CD4-positive, CD25-positive, alpha-beta regulatory T cell (primary cell): Measurements from ENCODE around the gene NEIL1. TPM values are rescaled to one million over a fixed set of nuclear protein-coding genes. Genes with fewer than 3 reads are reported as not detected.

Source experiments
- ATAC-seq, 2 donors: fragments of 150-1000 bp; cut with Tn5 transposase; one replicate each; pipeline ENCODE4 v1.10.0; 2021; ENCODE audit warnings: low read depth in 2 of 2, moderate number of reproducible peaks in 2 of 2, moderate library complexity in 1 of 2
- DNase-seq, 3 donors: peaks; one replicate each; pipeline versions ENCODE4 v3.0.0 to v3.0.0-alpha.2; 2012 to 2022; ENCODE audit warnings: mixed read lengths in 1 of 3
- H3K27ac ChIP-seq: one replicate; pipeline ENCODE4 v1.7.0; 2013; ENCODE audit warnings: mild to moderate bottlenecking, low read length; ENCODE audit not compliant: insufficient read depth, poor library complexity, severe bottlenecking
- H3K27me3 ChIP-seq: one replicate; pipeline ENCODE4 v1.7.0; 2013; ENCODE audit warnings: low read length; ENCODE audit not compliant: control insufficient read depth, insufficient read depth
- H3K36me3 ChIP-seq: one replicate; pipeline ENCODE4 v1.7.0; 2013; ENCODE audit warnings: mild to moderate bottlenecking, low read length, moderate library complexity; ENCODE audit not compliant: control insufficient read depth, insufficient read depth
- H3K4me1 ChIP-seq: 2 replicates; pipeline ENCODE4 v1.7.0; 2013; ENCODE audit warnings: mild to moderate bottlenecking, low read length; ENCODE audit not compliant: insufficient read depth, control insufficient read depth, poor library complexity, severe bottlenecking
- H3K4me3 ChIP-seq: one replicate; pipeline ENCODE4 v1.7.0; 2013; ENCODE audit warnings: low read depth, mild to moderate bottlenecking, low read length, moderate library complexity
- H3K9me3 ChIP-seq, 2 experiments: 1 replicate in 1 of 2; 2 replicates in 1 of 2; pipeline ENCODE4 v1.7.0; 2013; ENCODE audit warnings: low read length in 2 of 2, mild to moderate bottlenecking in 1 of 2, moderate library complexity in 1 of 2; ENCODE audit not compliant: control insufficient read depth in 2 of 2
- H3K27ac Mint-ChIP-seq, 3 donors: one replicate each; pipeline ENCODE4 v1.8.0; 2020 to 2022; ENCODE audit warnings: mild to moderate bottlenecking in 3 of 3, mixed read lengths in 3 of 3, moderate library complexity in 2 of 3
- H3K27me3 Mint-ChIP-seq: one replicate; pipeline ENCODE4 v1.8.0; 2022; ENCODE audit warnings: mild to moderate bottlenecking, mixed read lengths
- H3K36me3 Mint-ChIP-seq: one replicate; pipeline ENCODE4 v1.8.0; 2020; ENCODE audit warnings: mixed read lengths
- H3K4me1 Mint-ChIP-seq, 4 donors: one replicate each; pipeline ENCODE4 v1.8.0; 2020 to 2022; ENCODE audit warnings: mixed read lengths in 4 of 4, mild to moderate bottlenecking in 1 of 4
- H3K4me3 Mint-ChIP-seq, 4 donors: one replicate each; pipeline ENCODE4 v1.8.0; 2020 to 2022; ENCODE audit warnings: mild to moderate bottlenecking in 4 of 4, mixed read lengths in 4 of 4, moderate library complexity in 3 of 4
- H3K9me3 Mint-ChIP-seq, 7 donors: one replicate each; pipeline ENCODE4 v1.8.0; 2020 to 2022; ENCODE audit warnings: mixed read lengths in 7 of 7, mild to moderate bottlenecking in 3 of 7, moderate library complexity in 2 of 7
- polyA plus RNA-seq, 4 donors: library from polyadenylated mRNA; unstranded; fragments of 300-500 nt; fragmentation: Illumina TruSeq; gene quantifications; one replicate each; pipeline ENCODE4 v1.2.3, GENCODE V29; 2021
- total RNA-seq: library from RNA; stranded (reverse); gene quantifications from one replicate; pipeline ENCODE4 v1.2.3, GENCODE V29; 2022

The NEIL1 gene
- total and polyA plus RNA-seq, 5 donors from 2014 or later = 1.1 to 23.7 (median 1.6) TPM

GRCh38 chr15:75353604-75354003 lies 6.8 kb downstream of the NEIL1 start:
- Mint-ChIP-seq H3K27me3 (peaks cover 6% of the 10 kb centered on the region), H3K9me3 (peaks cover 0 to 11% (median 4%) of the 10 kb centered on the region in 7 donors), H3K4me1 (peaks cover 4 to 27% (median 12%) of the 10 kb centered on the region in 4 donors), H3K4me3 (no peak overlapping the region), H3K27ac (peak overlapping the region in 2 of 3 donors; percentile 59 to 96), H3K36me3 (peaks cover 4% of the 10 kb centered on the region)
- Histone ChIP-seq H3K36me3 (peaks cover 17% of the 10 kb centered on the region), H3K27ac (no peak overlapping the region), H3K4me1 (peaks cover 16% of the 10 kb centered on the region), H3K9me3 (peaks cover 0 to 13% of the 10 kb centered on the region in 2 experiments), H3K4me3 (no peak overlapping the region), H3K27me3 (no peaks in the 10 kb centered on the region)
- ATAC-seq (no peak), DNase-seq (no peak)

DNA sequence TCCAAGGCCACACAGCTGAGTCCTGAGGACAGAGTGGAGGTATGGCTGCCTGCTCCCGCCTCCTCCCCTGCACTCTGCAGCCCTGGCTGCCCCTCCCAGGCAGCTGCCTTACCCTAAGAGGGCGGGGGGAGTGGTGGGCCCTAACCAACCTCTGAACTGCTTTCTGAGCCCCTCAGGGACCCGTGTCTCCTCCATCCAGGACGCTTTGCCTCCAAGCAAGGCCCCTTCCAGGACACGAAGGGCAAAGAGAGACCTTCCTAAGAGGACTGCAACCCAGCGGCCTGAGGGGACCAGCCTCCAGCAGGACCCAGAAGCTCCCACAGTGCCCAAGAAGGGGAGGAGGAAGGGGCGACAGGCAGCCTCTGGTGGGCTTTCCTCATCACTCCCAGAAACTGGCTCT lies 7.6 kb downstream of the NEIL1 start:
- Histone ChIP-seq H3K27me3 (no peaks in the 10 kb centered on the region), H3K4me3 (no peak overlapping the region), H3K9me3 (peaks cover 0 to 4% of the 10 kb centered on the region in 2 experiments), H3K27ac (no peak overlapping the region), H3K4me1 (peaks cover 9% of the 10 kb centered on the region), H3K36me3 (peaks cover 17% of the 10 kb centered on the region)
- peak overlapping the region in 1 of 4 donors; percentile 76 for H3K4me3 Mint-ChIP-seq
- H3K4me1 Mint-ChIP-seq = peaks cover 4 to 18% (median 11%) of the 10 kb centered on the region in 4 donors
- DNase-seq (no peak), ATAC-seq (no peak)
- H3K27ac Mint-ChIP-seq = peak overlapping the region in 2 of 3 donors; percentile 65 to 81
- peaks cover 0 to 11% (median 4%) of the 10 kb centered on the region in 7 donors for H3K9me3 Mint-ChIP-seq
- H3K27me3 Mint-ChIP-seq = peaks cover 6% of the 10 kb centered on the region
- peaks cover 4% of the 10 kb centered on the region for H3K36me3 Mint-ChIP-seq

DNA sequence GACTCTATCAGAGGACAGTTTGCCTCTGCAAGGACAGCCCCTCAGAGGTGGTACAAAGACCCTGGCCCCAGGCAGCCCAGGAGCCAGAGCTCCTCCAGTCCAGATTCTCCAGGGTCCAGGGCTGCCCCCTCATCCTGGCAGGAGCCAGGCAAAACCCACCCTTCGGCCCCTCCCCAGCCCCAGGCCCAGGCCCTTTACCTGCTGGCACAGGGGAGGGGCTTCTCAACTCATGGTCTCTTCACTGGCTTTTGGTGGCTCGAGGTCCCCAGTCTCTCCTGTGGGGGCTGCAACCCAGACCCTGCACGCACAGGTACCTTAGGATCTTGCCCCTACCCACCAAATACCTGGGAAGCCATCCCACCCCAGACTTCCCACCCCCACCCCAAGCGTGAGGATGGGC lies 8.5 kb downstream of the NEIL1 start:
- H3K4me1 Mint-ChIP-seq = peaks cover 0 to 9% (median 4%) of the 10 kb centered on the region in 4 donors
- Histone ChIP-seq H3K27ac (no peak overlapping the region), H3K4me1 (no peaks in the 10 kb centered on the region), H3K27me3 (no peaks in the 10 kb centered on the region), H3K4me3 (no peak overlapping the region), H3K9me3 (no peaks in the 10 kb centered on the region), H3K36me3 (peaks cover 20% of the 10 kb centered on the region)
- H3K36me3 Mint-ChIP-seq = peaks cover 4% of the 10 kb centered on the region
- no peak for DNase-seq
- ATAC-seq = no peak
- H3K27me3 Mint-ChIP-seq = no peaks in the 10 kb centered on the region
- peak overlapping the region in 1 of 3 donors; percentile 81 for H3K27ac Mint-ChIP-seq
- no peak overlapping the region for H3K4me3 Mint-ChIP-seq
- H3K9me3 Mint-ChIP-seq = peaks cover 0 to 3% (median 0%) of the 10 kb centered on the region in 7 donors

DNA sequence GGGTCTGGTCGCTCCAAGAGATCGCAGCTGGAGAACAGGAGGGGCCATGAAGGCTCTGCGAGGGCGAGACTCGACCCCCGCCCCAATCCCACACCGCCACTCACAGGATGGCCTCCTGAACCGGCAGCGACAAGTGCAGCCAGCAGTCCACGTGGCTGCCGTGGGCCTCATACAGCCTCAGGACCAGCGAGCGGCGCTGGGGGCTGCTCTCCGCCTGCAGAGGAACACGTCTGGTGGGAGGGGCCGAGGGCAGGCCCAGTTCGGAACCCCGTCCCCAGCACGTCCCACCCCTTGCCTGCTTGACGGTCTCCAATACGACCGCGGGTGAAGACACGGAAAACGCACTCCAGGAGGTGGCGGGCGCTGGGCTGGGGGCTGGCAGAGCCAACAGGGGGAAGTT lies 9.2 kb downstream of the NEIL1 start:
- peaks cover 0 to 8% (median 2%) of the 10 kb centered on the region in 4 donors for H3K4me1 Mint-ChIP-seq
- no peak overlapping the region for H3K4me3 Mint-ChIP-seq
- Histone ChIP-seq H3K9me3 (no peaks in the 10 kb centered on the region), H3K27ac (no peak overlapping the region), H3K4me1 (no peaks in the 10 kb centered on the region), H3K36me3 (peaks cover 24% of the 10 kb centered on the region), H3K4me3 (no peak overlapping the region), H3K27me3 (no peaks in the 10 kb centered on the region)
- peaks cover 4% of the 10 kb centered on the region for H3K36me3 Mint-ChIP-seq
- no peak for DNase-seq
- no peaks in the 10 kb centered on the region for H3K9me3 Mint-ChIP-seq
- no peak overlapping the region for H3K27ac Mint-ChIP-seq
- no peaks in the 10 kb centered on the region for H3K27me3 Mint-ChIP-seq
- ATAC-seq = no peak

GRCh38 chr15:75356517-75356916 lies 9.7 kb downstream of the NEIL1 start:
- Mint-ChIP-seq H3K9me3 (no peaks in the 10 kb centered on the region), H3K27ac (no peak overlapping the region), H3K36me3 (peaks cover 4% of the 10 kb centered on the region), H3K4me3 (no peak overlapping the region), H3K27me3 (no peaks in the 10 kb centered on the region), H3K4me1 (peaks cover 0 to 8% (median 1%) of the 10 kb centered on the region in 4 donors)
- no peak for ATAC-seq
- DNase-seq = no peak
- Histone ChIP-seq H3K4me3 (no peak overlapping the region), H3K27me3 (no peaks in the 10 kb centered on the region), H3K36me3 (peaks cover 24% of the 10 kb centered on the region), H3K4me1 (no peaks in the 10 kb centered on the region), H3K27ac (no peak overlapping the region), H3K9me3 (no peaks in the 10 kb centered on the region)

- Mint-ChIP-seq H3K9me3 (no peaks in the 10 kb centered on the region), H3K27me3 (no peaks in the 10 kb centered on the region), H3K4me3 (no peak overlapping the region), H3K4me1 (peaks cover 0 to 4% (median 1%) of the 10 kb centered on the region in 4 donors), H3K36me3 (peaks cover 4% of the 10 kb centered on the region), H3K27ac (no peak overlapping the region)
- Histone ChIP-seq H3K27me3 (no peaks in the 10 kb centered on the region), H3K27ac (no peak overlapping the region), H3K36me3 (peaks cover 30% of the 10 kb centered on the region), H3K9me3 (no peaks in the 10 kb centered on the region), H3K4me3 (no peak overlapping the region), H3K4me1 (no peaks in the 10 kb centered on the region)
- ATAC-seq = no peak
- no peak for DNase-seq
Observed at GRCh38 chr15:75357976-75358673, 11.3 kb downstream of the NEIL1 start.

- no peaks in the 10 kb centered on the region for H3K9me3 Mint-ChIP-seq
- peaks cover 0 to 4% (median 1%) of the 10 kb centered on the region in 4 donors for H3K4me1 Mint-ChIP-seq
- no peak overlapping the region for H3K27ac ChIP-seq
- no peak overlapping the region for H3K4me3 Mint-ChIP-seq
- no peaks in the 10 kb centered on the region for H3K27me3 ChIP-seq
- no peak overlapping the region for H3K27ac Mint-ChIP-seq
- H3K4me1 ChIP-seq = no peaks in the 10 kb centered on the region
- no peaks in the 10 kb centered on the region for H3K27me3 Mint-ChIP-seq
- DNase-seq = no peak
- H3K4me3 ChIP-seq = no peak overlapping the region
- peaks cover 34% of the 10 kb centered on the region for H3K36me3 ChIP-seq
- H3K36me3 Mint-ChIP-seq = peaks cover 4% of the 10 kb centered on the region
- no peak for ATAC-seq
- H3K9me3 ChIP-seq = no peaks in the 10 kb centered on the region
Observed at GRCh38 chr15:75358771-75359536, 12.1 kb downstream of the NEIL1 start.
